ENCODE measurements around the gene RSRC1. TPM values are rescaled to one million over a fixed set of nuclear protein-coding genes. Genes with fewer than 3 reads are reported as not detected.

Gene RSRC1
- total and polyA plus RNA-seq, 2 of the 8 experiments (the other 6 are each of a cell fraction or from before 2014, with no cell fraction given) = 2.0 to 27.9 TPM

GRCh38 chr3:158359339-158359738, 249.4 kb downstream of the RSRC1 start:
- TF ChIP-seq HDAC2 (IDR thresholded peaks at IDR 0.05; ENCODE audit: borderline replicate concordance in 1 of 2, low read depth in 2 of 2, low read length in 2 of 2) (no peak), USF2 (IDR thresholded peaks at IDR 0.05; ENCODE audit: low read length) (no peak)
- Histone ChIP-seq H3K56ac (replicated peaks; ENCODE audit: insufficient read length, low read depth, low read length) (no peak overlapping the region), H4K8ac (ENCODE audit: extremely low read depth, insufficient read depth, low read length) (no peak overlapping the region), H2BK12ac (ENCODE audit: low read depth, low read length) (no peak overlapping the region), H3K79me2 (ENCODE audit: control insufficient read depth in 1 of 2, insufficient read depth in 2 of 2, low read length in 2 of 2) (no peaks in the 10 kb centered on the region), H2AFZ (ENCODE audit: low read length) (no peak overlapping the region), H3K27me3 (replicated peaks in 1 of 4; ENCODE audit: control insufficient read depth in 3 of 4, extremely low read depth in 1 of 4, insufficient read depth in 3 of 4, low read length in 3 of 4) (no peaks in the 10 kb centered on the region), H3K4me1 (replicated peaks in 1 of 4; ENCODE audit: control insufficient read depth in 3 of 4, insufficient read depth in 4 of 4, low read length in 3 of 4) (no peaks in the 10 kb centered on the region), H3K79me1 (ENCODE audit: low read depth, low read length) (no peaks in the 10 kb centered on the region), H3K4me2 (ENCODE audit: insufficient read depth in 1 of 2, low read depth in 2 of 2, low read length in 2 of 2) (no peak overlapping the region), H3K4ac (replicated peaks; ENCODE audit: insufficient read length, low read depth, low read length) (no peak overlapping the region), H3K9ac (replicated peaks in 1 of 4; ENCODE audit: extremely low read depth in 1 of 4, low read depth in 3 of 4, low read length in 3 of 4) (no peak overlapping the region), H2BK15ac (ENCODE audit: low read length) (no peak overlapping the region), H3K4me3 (ENCODE audit: extremely low read depth in 1 of 4, insufficient read depth in 2 of 4, low read depth in 3 of 4, low read length in 4 of 4) (no peak overlapping the region), H2BK120ac (replicated peaks; ENCODE audit: low read depth, low read length) (no peak overlapping the region), H4K20me1 (replicated peaks in 1 of 2; ENCODE audit: control insufficient read depth in 1 of 2, insufficient read depth in 2 of 2, low read length in 2 of 2) (no peaks in the 10 kb centered on the region), H3K18ac (ENCODE audit: extremely low read depth, low read length) (no peak overlapping the region), H3K27ac (ENCODE audit: low read depth, low read length) (no peak overlapping the region), H3K36me3 (ENCODE audit: control insufficient read depth in 2 of 4, insufficient read depth in 4 of 4, low read length in 3 of 4) (no peaks in the 10 kb centered on the region), H2AK5ac (ENCODE audit: low read depth, low read length) (no peak overlapping the region), H2BK5ac (ENCODE audit: low read depth, low read length) (no peak overlapping the region), H4K5ac (ENCODE audit: insufficient read length, low read depth, low read length) (no peak overlapping the region), H3K23me2 (ENCODE audit: low read depth, low read length) (no peaks in the 10 kb centered on the region), H2BK20ac (ENCODE audit: low read length) (no peak overlapping the region), H3K9me3 (ENCODE audit: insufficient read depth in 2 of 2, low read depth in 1 of 2, low read length in 1 of 2) (no peaks in the 10 kb centered on the region), H4K91ac (replicated peaks; ENCODE audit: insufficient read length, low read length) (no peak overlapping the region), H3K14ac (ENCODE audit: insufficient read length) (no peak overlapping the region), H3K23ac (ENCODE audit: insufficient read length) (no peak overlapping the region)
- ChIA-PET CTCF (ENCODE audit: partially characterized antibody) (interaction anchor here (0.9 to 1.7 kb wide), 3 partner anchors 75 to 771 kb away, joined by 3 read pairs; no protein-coding TSS in a partner anchor), POLR2A (ENCODE audit: partially characterized antibody) (interaction anchor here (0.6 kb wide), 1 partner anchor 22 kb away, joined by 3 read pairs; no protein-coding TSS in a partner anchor)
- FAIRE-seq (no peak), DNase-seq (ENCODE audit: low read depth in 1 of 2, low spot score in 2 of 2) (no peak)
- 92% methylated on average over 6 of the region's 6 CpGs; no CpG with 5 or more reads in 1 of the 2 experiments for WGBS, 2 experiments (ENCODE audit: extremely low coverage in 1 of 2, insufficient coverage in 1 of 2, insufficient read length in 1 of 2, insufficient replicate concordance in 2 of 2, low coverage in 1 of 2, low lambda C conversion rate in 2 of 2, missing lambda C conversion rate in 1 of 2)

Data from H1 (cell line).